Activated CD8-positive, alpha-beta T cell treated with anti-CD3 and anti-CD28 coated beads, Interleukin-2, amount 10 ng/mL, durations not matched to agents 7 days and 5 days (primary cell): ENCODE measurements around the gene PRDM2. TPM values are rescaled to one million over a fixed set of nuclear protein-coding genes. Genes with fewer than 3 reads are reported as not detected.

Experiments
- ATAC-seq: fragments of 150-1000 bp; cut with Tn5 transposase; one replicate; pipeline ENCODE4 v1.10.0; 2021; ENCODE audit warnings: moderate library complexity
- CTCF ChIA-PET: fragments of 350-600 bp; sonication (Branson Sonifier 250); formaldehyde crosslinking; loops from one replicate; lab custom pipeline; 2021; ENCODE audit warnings: antibody characterized with exemption; lab: Charles Lee
- POLR2A ChIA-PET: fragments of 350-600 bp; sonication (Branson Sonifier 250); formaldehyde crosslinking; loops from one replicate; lab custom pipeline; 2021; ENCODE audit warnings: antibody characterized with exemption; lab: Charles Lee
- DNase-seq: peaks from one replicate; pipeline ENCODE4 v3.0.0-alpha.2; 2020
- H3K27ac Mint-ChIP-seq: one replicate; pipeline ENCODE4 v1.8.0; 2021; ENCODE audit warnings: mild to moderate bottlenecking, mixed read lengths
- H3K27me3 Mint-ChIP-seq: one replicate; pipeline ENCODE4 v1.8.0; 2021; ENCODE audit warnings: low read depth, mixed read lengths
- H3K36me3 Mint-ChIP-seq: one replicate; pipeline ENCODE4 v1.8.0; 2021; ENCODE audit warnings: low read depth, mixed read lengths
- H3K4me1 Mint-ChIP-seq: one replicate; pipeline ENCODE4 v1.8.0; 2021; ENCODE audit warnings: low read depth, mixed read lengths
- H3K4me3 Mint-ChIP-seq: one replicate; pipeline ENCODE4 v1.8.0; 2021; ENCODE audit warnings: mild to moderate bottlenecking, mixed read lengths
- H3K9me3 Mint-ChIP-seq: one replicate; pipeline ENCODE4 v1.8.0; 2022; ENCODE audit warnings: mixed read lengths; ENCODE audit not compliant: insufficient read depth
- total RNA-seq, 2 experiments: library from RNA; stranded (reverse); gene quantifications; one replicate each; pipeline ENCODE4 v1.2.3, GENCODE V29; 2021

Gene PRDM2, protein sequence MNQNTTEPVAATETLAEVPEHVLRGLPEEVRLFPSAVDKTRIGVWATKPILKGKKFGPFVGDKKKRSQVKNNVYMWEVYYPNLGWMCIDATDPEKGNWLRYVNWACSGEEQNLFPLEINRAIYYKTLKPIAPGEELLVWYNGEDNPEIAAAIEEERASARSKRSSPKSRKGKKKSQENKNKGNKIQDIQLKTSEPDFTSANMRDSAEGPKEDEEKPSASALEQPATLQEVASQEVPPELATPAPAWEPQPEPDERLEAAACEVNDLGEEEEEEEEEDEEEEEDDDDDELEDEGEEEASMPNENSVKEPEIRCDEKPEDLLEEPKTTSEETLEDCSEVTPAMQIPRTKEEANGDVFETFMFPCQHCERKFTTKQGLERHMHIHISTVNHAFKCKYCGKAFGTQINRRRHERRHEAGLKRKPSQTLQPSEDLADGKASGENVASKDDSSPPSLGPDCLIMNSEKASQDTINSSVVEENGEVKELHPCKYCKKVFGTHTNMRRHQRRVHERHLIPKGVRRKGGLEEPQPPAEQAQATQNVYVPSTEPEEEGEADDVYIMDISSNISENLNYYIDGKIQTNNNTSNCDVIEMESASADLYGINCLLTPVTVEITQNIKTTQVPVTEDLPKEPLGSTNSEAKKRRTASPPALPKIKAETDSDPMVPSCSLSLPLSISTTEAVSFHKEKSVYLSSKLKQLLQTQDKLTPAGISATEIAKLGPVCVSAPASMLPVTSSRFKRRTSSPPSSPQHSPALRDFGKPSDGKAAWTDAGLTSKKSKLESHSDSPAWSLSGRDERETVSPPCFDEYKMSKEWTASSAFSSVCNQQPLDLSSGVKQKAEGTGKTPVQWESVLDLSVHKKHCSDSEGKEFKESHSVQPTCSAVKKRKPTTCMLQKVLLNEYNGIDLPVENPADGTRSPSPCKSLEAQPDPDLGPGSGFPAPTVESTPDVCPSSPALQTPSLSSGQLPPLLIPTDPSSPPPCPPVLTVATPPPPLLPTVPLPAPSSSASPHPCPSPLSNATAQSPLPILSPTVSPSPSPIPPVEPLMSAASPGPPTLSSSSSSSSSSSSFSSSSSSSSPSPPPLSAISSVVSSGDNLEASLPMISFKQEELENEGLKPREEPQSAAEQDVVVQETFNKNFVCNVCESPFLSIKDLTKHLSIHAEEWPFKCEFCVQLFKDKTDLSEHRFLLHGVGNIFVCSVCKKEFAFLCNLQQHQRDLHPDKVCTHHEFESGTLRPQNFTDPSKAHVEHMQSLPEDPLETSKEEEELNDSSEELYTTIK (N-terminal part only)
- total RNA-seq, result 10 to 100 TPM; 49.3 to 50.4 TPM

DNA sequence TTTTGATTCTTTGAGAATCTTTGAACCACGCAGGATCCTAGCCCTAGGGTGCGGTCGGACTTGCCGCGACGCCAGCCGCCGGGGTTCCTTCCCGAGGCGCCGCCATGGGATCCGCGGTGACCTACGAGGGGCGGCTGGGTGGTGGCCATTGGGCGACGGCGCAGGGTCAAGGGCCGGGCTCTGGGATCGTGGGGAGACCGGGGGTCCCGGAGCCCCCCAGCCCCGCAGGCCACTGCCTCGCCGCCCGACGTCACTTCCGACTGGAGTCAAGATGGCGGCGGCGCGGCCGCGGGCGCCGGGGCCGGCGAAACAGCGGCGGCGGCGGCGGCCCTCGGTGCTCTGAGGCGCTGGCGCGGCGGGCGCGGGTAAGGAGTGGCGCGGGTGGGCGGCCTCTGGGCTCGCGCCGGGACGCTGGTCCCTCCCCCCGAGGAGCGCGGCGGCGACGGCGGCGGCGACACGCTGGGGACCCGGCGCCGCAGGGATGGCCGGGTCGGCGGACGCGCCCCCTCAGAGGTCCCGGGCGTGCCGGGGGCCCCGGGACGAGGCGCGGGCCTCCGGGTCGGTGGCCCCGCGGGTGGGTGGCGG lies at the start of gene PRDM2:
Gene PRDM2 (plus strand): TSS at position 253 of the 585 bp plus-strand sequence. CDS start 15,418 bp downstream, outside the sequence.
- CTCF ChIA-PET, result interaction anchor here (1.0 to 9.5 kb wide), 3 partner anchors 26 to 33 kb away, joined by 4 to 148 read pairs (median 15); no protein-coding TSS in a partner anchor
- POLR2A ChIA-PET, result interaction anchor here (1.2 to 5.1 kb wide), 5 partner anchors 25 to 52 kb away, joined by 3 to 70 read pairs (median 8); no protein-coding TSS in a partner anchor
- DNase-seq, result peak; percentile 64
- Mint-ChIP-seq H3K27ac (peak within 1 kb of the TSS; percentile 93), H3K4me1 (peaks cover 47% of the 10 kb centered on the region), H3K36me3 (peaks cover 13% of the 10 kb centered on the region), H3K9me3 (no peaks in the 10 kb centered on the region), H3K27me3 (peaks cover 2% of the 10 kb centered on the region), H3K4me3 (peak within 1 kb of the TSS; percentile 87)
- ATAC-seq, result peak; percentile 71

DNA sequence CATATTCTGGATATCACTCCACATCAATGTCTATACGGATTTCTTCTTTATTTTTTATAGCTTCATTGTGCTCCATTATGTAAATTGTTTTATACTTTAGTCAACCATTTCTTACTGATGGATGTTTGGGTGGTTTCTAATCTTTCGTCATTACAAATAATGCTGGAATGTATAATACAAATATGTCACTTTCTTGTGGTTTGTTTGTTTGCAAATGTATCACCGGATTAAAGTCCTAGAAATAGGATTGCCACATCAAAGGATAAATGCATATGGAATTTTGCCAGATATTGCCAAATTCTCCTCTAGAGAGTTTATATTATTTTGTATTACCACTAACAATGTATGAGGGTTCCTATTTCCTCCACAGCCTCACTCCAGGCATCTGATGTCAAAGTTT lies 48.7 kb upstream of the PRDM2 start:
- ChIA-PET CTCF (no interaction called here), POLR2A (no interaction called here)
- no peaks in the 10 kb centered on the region for H3K4me1 Mint-ChIP-seq
- H3K9me3 Mint-ChIP-seq, result no peaks in the 10 kb centered on the region
- H3K4me3 Mint-ChIP-seq, result no peak overlapping the region
- ATAC-seq (no peak), DNase-seq (no peak)
- no peaks in the 10 kb centered on the region for H3K36me3 Mint-ChIP-seq
- peaks cover 2% of the 10 kb centered on the region for H3K27me3 Mint-ChIP-seq
- H3K27ac Mint-ChIP-seq, result no peak overlapping the region

DNA sequence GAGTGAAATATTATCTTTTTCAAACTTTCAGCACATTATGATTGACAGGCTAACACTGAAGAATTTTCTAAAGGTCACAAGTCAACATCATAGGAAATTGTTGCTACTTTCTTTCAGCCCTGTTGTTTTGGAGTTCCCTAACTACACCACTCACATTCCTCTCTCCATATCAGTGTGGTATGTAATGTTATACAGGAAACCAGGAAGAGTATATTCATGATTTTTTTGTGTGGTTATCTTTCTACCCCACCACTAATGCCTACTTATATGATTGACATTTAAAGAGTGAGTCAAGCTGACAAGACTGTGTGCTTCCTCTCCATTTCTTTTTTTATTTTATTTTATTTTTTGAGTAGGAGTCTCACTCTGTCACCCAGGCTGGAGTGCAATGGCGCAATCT lies 47.8 kb upstream of the PRDM2 start:
- H3K4me1 Mint-ChIP-seq, result no peaks in the 10 kb centered on the region
- no peak overlapping the region for H3K27ac Mint-ChIP-seq
- CTCF ChIA-PET, result no interaction called here
- H3K36me3 Mint-ChIP-seq, result no peaks in the 10 kb centered on the region
- DNase-seq, result no peak
- H3K4me3 Mint-ChIP-seq, result no peak overlapping the region
- POLR2A ChIA-PET, result no interaction called here
- ATAC-seq, result no peak
- H3K27me3 Mint-ChIP-seq, result peaks cover 2% of the 10 kb centered on the region
- H3K9me3 Mint-ChIP-seq, result no peaks in the 10 kb centered on the region

DNA sequence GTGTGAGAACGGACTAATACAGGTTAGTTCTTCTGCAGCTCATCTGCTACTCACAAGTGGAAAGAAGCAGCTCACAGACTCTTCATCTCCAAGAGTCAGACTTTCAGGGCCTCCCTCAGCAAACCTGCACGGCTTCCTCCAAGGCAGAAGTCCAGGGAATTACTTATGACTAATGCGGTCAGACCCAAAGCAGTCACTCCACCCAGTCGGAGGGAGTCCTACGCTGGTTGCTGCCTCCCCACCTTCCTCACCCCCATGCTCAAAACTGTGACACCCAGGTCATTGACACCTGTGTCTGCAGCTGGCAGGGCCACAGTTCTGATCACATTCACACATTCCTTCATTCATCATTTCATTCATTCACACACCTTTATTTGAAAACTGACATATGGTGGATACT lies 38.4 kb upstream of the PRDM2 start:
- Mint-ChIP-seq H3K4me3 (no peak overlapping the region), H3K9me3 (peaks cover 5% of the 10 kb centered on the region), H3K36me3 (no peaks in the 10 kb centered on the region), H3K27ac (no peak overlapping the region), H3K27me3 (peaks cover 6% of the 10 kb centered on the region), H3K4me1 (peaks cover 5% of the 10 kb centered on the region)
- ChIA-PET CTCF (no interaction called here), POLR2A (no interaction called here)
- ATAC-seq (no peak), DNase-seq (no peak)

DNA sequence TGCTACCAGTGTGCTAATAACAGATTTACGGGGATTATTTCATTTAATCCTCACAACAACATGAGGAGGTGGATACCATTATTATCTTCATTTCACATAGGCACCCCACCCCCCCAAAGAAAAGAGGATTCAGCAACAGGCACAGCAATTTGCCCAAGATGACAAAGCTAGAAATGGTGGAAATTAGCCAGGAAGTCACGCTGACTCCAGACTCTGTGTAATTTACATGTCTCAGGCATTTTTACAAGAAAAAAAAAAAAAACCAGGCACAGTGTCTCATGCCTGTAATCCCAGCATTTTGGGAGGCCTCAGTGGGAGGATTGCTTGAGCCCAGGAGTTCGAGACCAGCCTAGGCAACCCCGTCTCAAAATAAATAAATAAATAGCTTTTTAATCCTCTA lies 37.5 kb upstream of the PRDM2 start:
- POLR2A ChIA-PET, result no interaction called here
- H3K4me3 Mint-ChIP-seq, result no peak overlapping the region
- no peaks in the 10 kb centered on the region for H3K36me3 Mint-ChIP-seq
- CTCF ChIA-PET, result interaction anchor here (1.1 to 1.7 kb wide), 4 partner anchors 23 to 167 kb away, joined by 3 to 6 read pairs (median 4); no protein-coding TSS in a partner anchor
- DNase-seq (no peak), ATAC-seq (no peak)
- H3K27me3 Mint-ChIP-seq, result peaks cover 6% of the 10 kb centered on the region
- peaks cover 5% of the 10 kb centered on the region for H3K4me1 Mint-ChIP-seq
- peaks cover 5% of the 10 kb centered on the region for H3K9me3 Mint-ChIP-seq
- no peak overlapping the region for H3K27ac Mint-ChIP-seq

DNA sequence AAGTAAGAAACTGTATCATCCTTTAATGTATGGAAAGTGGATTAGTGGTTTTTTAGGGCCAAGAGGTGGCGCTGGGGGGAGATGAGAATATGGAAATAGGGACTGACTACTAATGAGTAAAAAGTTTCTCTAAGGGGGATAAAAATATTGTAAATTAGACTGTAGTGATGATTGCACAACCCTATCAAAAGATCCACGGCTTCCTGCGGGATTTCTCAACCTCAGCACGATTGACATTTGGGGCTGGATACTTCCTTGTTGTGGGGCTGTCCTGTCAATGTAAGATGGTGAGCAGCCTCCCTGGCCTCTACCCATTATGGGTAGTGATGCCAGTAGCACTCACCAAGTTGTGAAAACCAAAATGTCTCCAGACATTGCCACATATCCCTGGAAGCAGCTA lies 36.0 kb upstream of the PRDM2 start:
- Mint-ChIP-seq H3K27ac (no peak overlapping the region), H3K4me3 (no peak overlapping the region), H3K9me3 (peaks cover 5% of the 10 kb centered on the region), H3K36me3 (no peaks in the 10 kb centered on the region), H3K27me3 (peaks cover 6% of the 10 kb centered on the region), H3K4me1 (peaks cover 5% of the 10 kb centered on the region)
- no peak for DNase-seq
- POLR2A ChIA-PET, result no interaction called here
- CTCF ChIA-PET, result interaction anchor here (1.7 to 5.3 kb wide), 3 partner anchors 61 to 156 kb away, joined by 7 to 41 read pairs (median 7); no protein-coding TSS in a partner anchor
- no peak for ATAC-seq

DNA sequence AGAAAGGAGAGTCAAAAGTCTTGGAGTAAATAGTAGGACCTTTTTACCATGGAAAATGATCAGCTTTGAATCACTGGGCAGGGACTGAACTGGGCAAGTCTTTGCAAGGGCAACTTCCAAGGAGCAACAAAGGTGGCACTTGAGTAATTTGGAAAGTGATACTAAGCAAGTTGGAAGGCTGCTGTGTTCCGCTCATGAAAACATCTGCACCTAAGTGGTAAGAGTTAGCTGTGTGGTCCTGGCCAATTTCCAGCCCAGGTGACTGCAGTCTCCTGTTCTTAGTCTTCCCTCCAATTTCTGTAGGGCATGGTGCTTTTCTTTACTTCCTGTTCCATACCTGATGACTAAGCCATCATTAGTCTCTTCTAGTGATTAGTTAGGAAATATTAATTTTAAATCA lies 35.5 kb upstream of the PRDM2 start:
- ChIA-PET POLR2A (no interaction called here), CTCF (interaction anchor here (1.1 to 5.3 kb wide), 4 partner anchors 61 to 155 kb away, joined by 3 to 41 read pairs (median 7); no protein-coding TSS in a partner anchor)
- ATAC-seq (no peak), DNase-seq (no peak)
- peaks cover 6% of the 10 kb centered on the region for H3K27me3 Mint-ChIP-seq
- H3K4me1 Mint-ChIP-seq, result peaks cover 5% of the 10 kb centered on the region
- H3K4me3 Mint-ChIP-seq, result no peak overlapping the region
- no peaks in the 10 kb centered on the region for H3K36me3 Mint-ChIP-seq
- H3K9me3 Mint-ChIP-seq, result peaks cover under 1% of the 10 kb centered on the region
- no peak overlapping the region for H3K27ac Mint-ChIP-seq

DNA sequence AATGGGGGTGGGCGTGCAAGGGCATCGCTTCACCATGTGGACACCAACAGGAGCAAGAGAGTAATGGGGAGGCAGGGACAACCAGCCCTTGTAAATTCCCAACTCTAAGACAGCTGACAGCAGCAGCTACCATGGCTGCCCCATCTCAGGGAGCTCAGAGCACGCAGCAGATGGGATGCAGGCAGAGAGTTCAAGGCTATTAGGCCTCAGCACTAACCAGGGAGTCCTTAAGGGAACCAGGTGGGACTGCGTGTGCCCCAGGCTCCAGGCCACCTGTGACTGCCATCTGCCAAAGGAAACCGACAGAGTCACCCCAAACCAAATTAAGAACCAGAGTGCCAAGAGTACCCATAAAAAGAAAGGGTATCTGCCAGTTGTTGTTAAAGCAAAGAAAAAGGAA lies 33.7 kb upstream of the PRDM2 start:
- Mint-ChIP-seq H3K27ac (no peak overlapping the region), H3K4me1 (peaks cover 5% of the 10 kb centered on the region), H3K9me3 (no peaks in the 10 kb centered on the region), H3K36me3 (no peaks in the 10 kb centered on the region), H3K27me3 (peaks cover 5% of the 10 kb centered on the region), H3K4me3 (no peak overlapping the region)
- ChIA-PET CTCF (interaction anchor here (0.7 to 5.3 kb wide), 11 partner anchors 8 to 293 kb away, joined by 3 to 41 read pairs (median 4); no protein-coding TSS in a partner anchor), POLR2A (interaction anchor here (0.9 kb wide), 1 partner anchor 59 kb away, joined by 3 read pairs; no protein-coding TSS in a partner anchor)
- DNase-seq, result no peak
- no peak for ATAC-seq

DNA sequence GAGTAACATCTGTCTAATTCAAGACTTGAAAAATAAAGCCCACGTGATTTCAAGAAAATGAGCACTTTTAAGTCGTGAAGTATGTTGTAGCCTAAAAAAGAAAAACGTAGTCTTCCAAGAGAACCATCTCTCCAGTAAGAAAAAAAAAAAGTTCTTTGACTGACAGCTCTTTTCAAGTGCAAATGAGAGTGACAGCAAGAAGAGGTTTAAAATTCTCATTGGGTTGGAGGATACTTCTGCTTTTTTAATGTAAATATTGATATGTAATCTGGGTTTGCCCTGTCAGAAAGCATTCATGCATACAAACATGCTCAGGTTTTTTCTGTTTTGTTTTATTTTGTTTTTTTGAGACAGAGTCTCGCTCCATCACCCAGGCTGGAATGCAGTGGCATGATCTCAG lies 32.3 kb upstream of the PRDM2 start:
- Mint-ChIP-seq H3K36me3 (no peaks in the 10 kb centered on the region), H3K4me3 (no peak overlapping the region), H3K27ac (no peak overlapping the region), H3K9me3 (no peaks in the 10 kb centered on the region), H3K4me1 (peaks cover 5% of the 10 kb centered on the region), H3K27me3 (no peaks in the 10 kb centered on the region)
- POLR2A ChIA-PET, result no interaction called here
- no peak for DNase-seq
- no peak for ATAC-seq
- CTCF ChIA-PET, result interaction anchor here (0.8 to 5.3 kb wide), 3 partner anchors 58 to 126 kb away, joined by 3 to 41 read pairs (median 6); no protein-coding TSS in a partner anchor

DNA sequence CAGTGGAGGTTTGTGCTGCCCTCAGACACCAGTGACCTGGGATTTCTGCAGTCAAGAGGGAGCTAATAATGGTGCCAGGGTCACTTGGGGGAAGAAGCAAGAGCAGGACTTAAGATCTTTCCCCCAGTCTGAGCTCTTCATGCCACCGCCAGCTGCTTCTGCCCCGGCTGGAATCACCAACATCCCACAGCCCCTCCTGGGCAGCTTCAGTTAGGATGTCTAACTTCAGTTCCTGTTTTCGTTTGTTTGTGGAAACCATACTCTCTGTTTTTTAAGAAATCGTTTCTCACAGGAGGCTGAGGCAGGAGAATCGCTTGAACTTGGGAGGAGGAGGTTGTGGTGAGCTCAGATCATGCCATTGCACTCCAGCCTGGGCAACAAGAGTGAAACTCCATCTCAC lies 25.6 kb upstream of the PRDM2 start:
- DNase-seq (no peak), ATAC-seq (no peak)
- no peaks in the 10 kb centered on the region for H3K36me3 Mint-ChIP-seq
- peaks cover 3% of the 10 kb centered on the region for H3K4me1 Mint-ChIP-seq
- H3K4me3 Mint-ChIP-seq, result no peak overlapping the region
- ChIA-PET CTCF (interaction anchor here (0.8 to 1.3 kb wide), 3 partner anchors 8 to 141 kb away, joined by 3 read pairs; no protein-coding TSS in a partner anchor), POLR2A (no interaction called here)
- peaks cover 3% of the 10 kb centered on the region for H3K9me3 Mint-ChIP-seq
- peaks cover 40% of the 10 kb centered on the region for H3K27me3 Mint-ChIP-seq
- H3K27ac Mint-ChIP-seq, result no peak overlapping the region
